H9 (cell line): ENCODE measurements around the gene LRRIQ4. TPM values are rescaled to one million over a fixed set of nuclear protein-coding genes. Genes with fewer than 3 reads are reported as not detected.

Experiments used
- DNase-seq: peaks from one replicate; pipeline ENCODE4 v3.0.0-alpha.2; 2017
- H2AFZ ChIP-seq: one replicate; pipeline ENCODE4 v1.6.1; 2013; ENCODE audit warnings: mild to moderate bottlenecking, low read length, control low read depth, moderate library complexity
- H2AK5ac ChIP-seq: 2 replicates; pipeline ENCODE4 v1.6.1; 2013; ENCODE audit warnings: low read length, control low read depth, mixed read lengths; ENCODE audit not compliant: insufficient read length
- H2BK120ac ChIP-seq: one replicate; pipeline ENCODE4 v1.6.1; 2013; ENCODE audit warnings: low read depth, mild to moderate bottlenecking, low read length, control low read depth, inconsistent platforms; ENCODE audit not compliant: poor library complexity, severe bottlenecking
- H2BK12ac ChIP-seq: 2 replicates; pipeline ENCODE4 v1.6.1; 2013; ENCODE audit warnings: low read length, control low read depth, mixed read lengths, low read depth; ENCODE audit not compliant: insufficient read length
- H2BK15ac ChIP-seq: 2 replicates; pipeline ENCODE4 v1.6.1; 2013; ENCODE audit warnings: low read depth, low read length, control low read depth
- H2BK20ac ChIP-seq: one replicate; pipeline ENCODE4 v1.6.1; 2013; ENCODE audit warnings: low read depth, mild to moderate bottlenecking, low read length, control low read depth, inconsistent platforms; ENCODE audit not compliant: poor library complexity, severe bottlenecking
- H2BK5ac ChIP-seq: 2 replicates; pipeline ENCODE4 v1.6.1; 2013; ENCODE audit warnings: low read length, control low read depth, mixed read lengths; ENCODE audit not compliant: insufficient read length
- H3K14ac ChIP-seq: 2 replicates; pipeline ENCODE4 v1.6.1; 2013; ENCODE audit warnings: low read length, control low read depth; ENCODE audit not compliant: insufficient read depth
- H3K18ac ChIP-seq: 2 replicates; pipeline ENCODE4 v1.6.1; 2013; ENCODE audit warnings: low read depth, mild to moderate bottlenecking, mixed read lengths, low read length, control low read depth; ENCODE audit not compliant: insufficient read length
- H3K23ac ChIP-seq: 2 replicates; pipeline ENCODE4 v1.6.1; 2013; ENCODE audit warnings: low read length, control low read depth, mixed read lengths, low read depth; ENCODE audit not compliant: insufficient read length
- H3K23me2 ChIP-seq: 2 replicates; pipeline ENCODE4 v1.6.1; 2013; ENCODE audit warnings: low read depth, mild to moderate bottlenecking, mixed read lengths, low read length, control low read depth; ENCODE audit not compliant: insufficient read length, poor library complexity, severe bottlenecking
- H3K27ac ChIP-seq: 2 replicates; pipeline ENCODE4 v1.5.1; 2013; ENCODE audit warnings: low read length, control low read depth, mixed read lengths, low read depth; ENCODE audit not compliant: insufficient read length
- H3K27me3 ChIP-seq: 2 replicates; pipeline ENCODE4 v1.6.1; 2013; ENCODE audit warnings: low read length, control low read depth, inconsistent platforms; ENCODE audit not compliant: insufficient read depth
- H3K4ac ChIP-seq: 2 replicates; pipeline ENCODE4 v1.6.1; 2013; ENCODE audit warnings: low read depth, mild to moderate bottlenecking, control low read depth, inconsistent platforms, low read length, moderate library complexity
- H3K4me1 ChIP-seq: 2 replicates; pipeline ENCODE4 v1.6.1; 2013; ENCODE audit warnings: low read length, control low read depth, inconsistent platforms; ENCODE audit not compliant: insufficient read depth
- H3K4me2 ChIP-seq: 2 replicates; pipeline ENCODE4 v1.6.1; 2013; ENCODE audit warnings: low read length, control low read depth, mixed read lengths; ENCODE audit not compliant: insufficient read length, insufficient read depth
- H3K56ac ChIP-seq: 2 replicates; pipeline ENCODE4 v1.6.1; 2013; ENCODE audit warnings: low read depth, mild to moderate bottlenecking, mixed read lengths, low read length, control low read depth; ENCODE audit not compliant: insufficient read length
- H3K79me1 ChIP-seq: 2 replicates; pipeline ENCODE4 v1.6.1; 2013; ENCODE audit warnings: low read depth, mild to moderate bottlenecking, moderate library complexity, low read length, control low read depth, inconsistent platforms; ENCODE audit not compliant: insufficient read depth, poor library complexity, severe bottlenecking
- H3K79me2 ChIP-seq: 2 replicates; pipeline ENCODE4 v1.6.1; 2013; ENCODE audit warnings: low read length, control low read depth, inconsistent platforms; ENCODE audit not compliant: insufficient read depth
- H3K9ac ChIP-seq: 2 replicates; pipeline ENCODE4 v1.6.1; 2013; ENCODE audit warnings: low read length, control low read depth, mixed read lengths; ENCODE audit not compliant: insufficient read length; ENCODE audit errors: extremely low read depth
- H3K9me3 ChIP-seq: one replicate; pipeline ENCODE4 v1.6.1; 2013; ENCODE audit warnings: low read depth, low read length, inconsistent platforms; ENCODE audit not compliant: control insufficient read depth
- H3T11ph ChIP-seq: one replicate; pipeline ENCODE4 v1.6.1; 2013; ENCODE audit warnings: mild to moderate bottlenecking, low read length, control low read depth, inconsistent platforms
- H4K20me1 ChIP-seq: one replicate; pipeline ENCODE4 v1.6.1; 2013; ENCODE audit not compliant: control insufficient read depth, insufficient read length, insufficient read depth
- H4K5ac ChIP-seq: 2 replicates; pipeline ENCODE4 v1.6.1; 2013; ENCODE audit warnings: low read depth, mild to moderate bottlenecking, mixed read lengths, low read length, control low read depth; ENCODE audit not compliant: insufficient read length
- H4K8ac ChIP-seq: replicated peaks from 2 replicates; pipeline ENCODE4 v1.6.1; 2013; ENCODE audit warnings: low read length, control low read depth, mixed read lengths, low read depth; ENCODE audit not compliant: insufficient read length
- H4K91ac ChIP-seq: 2 replicates; pipeline ENCODE4 v1.6.1; 2013; ENCODE audit warnings: low read depth, mild to moderate bottlenecking, moderate library complexity, mixed read lengths, low read length, control low read depth; ENCODE audit not compliant: insufficient read length
- H3K27ac Mint-ChIP-seq, 3 experiments: 2 replicates in 2 of 3; 3 replicates in 1 of 3; pipeline ENCODE4 v1.8.0; 2020 to 2021; ENCODE audit warnings: mixed read lengths in 3 of 3, mild to moderate bottlenecking in 1 of 3, moderate library complexity in 1 of 3
- H3K27me3 Mint-ChIP-seq: 2 replicates; pipeline ENCODE4 v1.8.0; 2021; ENCODE audit warnings: low read depth, mild to moderate bottlenecking, moderate library complexity, mixed read lengths
- H3K36me3 Mint-ChIP-seq, 3 experiments: 2 replicates in 2 of 3; 3 replicates in 1 of 3; pipeline ENCODE4 v1.8.0; 2020 to 2021; ENCODE audit warnings: low read depth in 3 of 3, mixed read lengths in 3 of 3; ENCODE audit not compliant: insufficient read depth in 1 of 3
- H3K4me1 Mint-ChIP-seq, 2 experiments: 2 replicates each; pipeline ENCODE4 v1.8.0; 2020; ENCODE audit warnings: mixed read lengths in 2 of 2
- H3K4me3 Mint-ChIP-seq, 2 experiments: 2 replicates in 1 of 2; 3 replicates in 1 of 2; pipeline ENCODE4 v1.8.0; 2020 to 2021; ENCODE audit warnings: mild to moderate bottlenecking in 2 of 2, mixed read lengths in 2 of 2, moderate library complexity in 1 of 2
- H3K9me3 Mint-ChIP-seq, 2 experiments: 2 replicates in 1 of 2; 3 replicates in 1 of 2; pipeline ENCODE4 v1.8.0; 2020; ENCODE audit warnings: mild to moderate bottlenecking in 2 of 2, mixed read lengths in 2 of 2, moderate library complexity in 1 of 2
- WGBS: extraction: QIAGEN DNeasy Blood & Tissue Kit; methylation state at CpG from one replicate; pipeline ENCODE4 v1.1.7; 2013; ENCODE audit warnings: missing lambda C conversion rate, low lambda C conversion rate, mixed read lengths; ENCODE audit not compliant: insufficient read length; ENCODE audit errors: extremely low coverage; 5-methylcytosine and 5-hydroxymethylcytosine counted together
- total RNA-seq: library from RNA; stranded (reverse); gene quantifications from 2 replicates; pipeline ENCODE4 v1.2.1, GENCODE V29; 2021
- TF ChIP-seq, protein P1 (sequence below): fragments of 200-600 bp; sonication (generic); conservative IDR thresholded peaks from 3 replicates; pipeline ENCODE4 v1.8.0; 2021; ENCODE audit warnings: antibody characterized with exemption, mild to moderate bottlenecking

LRRIQ4 gene
- total RNA-seq, 1 experiment from 2014 or later: not detected

DNA sequence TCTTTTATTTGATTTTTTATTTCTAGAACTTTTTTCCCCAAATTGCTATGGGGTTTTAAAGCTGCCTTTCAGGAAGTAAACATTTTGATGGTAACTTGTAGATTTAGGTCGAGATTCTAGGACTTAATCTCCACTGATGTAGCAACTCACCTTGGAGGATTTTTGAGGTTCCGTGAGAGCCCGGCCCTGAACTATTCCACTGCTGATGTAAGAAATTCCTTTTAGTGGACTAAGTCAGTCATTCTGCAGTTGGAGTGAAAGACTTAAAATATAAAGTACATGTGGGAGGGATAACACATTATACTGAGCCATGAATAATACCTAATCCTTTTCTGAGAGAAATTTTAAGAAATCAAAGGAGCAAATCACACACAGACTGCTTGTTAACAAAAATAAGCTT, 12.6 kb downstream of the LRRIQ4 start:
- H2AK5ac ChIP-seq: no peak overlapping the region
- no peaks in the 10 kb centered on the region for H3K79me1 ChIP-seq
- H3K4me2 ChIP-seq: no peak overlapping the region
- no peak overlapping the region for H4K8ac ChIP-seq
- no peak overlapping the region for H2BK5ac ChIP-seq
- H3K27me3 Mint-ChIP-seq: no peaks in the 10 kb centered on the region; the same call in 1 of the 2 replicates
- WGBS: no CpG with 5 or more reads among the region's 3 CpGs
- no peaks in the 10 kb centered on the region for H3K9me3 Mint-ChIP-seq
- H3K23ac ChIP-seq: no peak overlapping the region
- no peak overlapping the region for H3K56ac ChIP-seq
- H3K23me2 ChIP-seq: no peaks in the 10 kb centered on the region
- no peak overlapping the region for H4K91ac ChIP-seq
- H3K27ac ChIP-seq: no peak overlapping the region
- H3K9me3 ChIP-seq: no peaks in the 10 kb centered on the region
- H3K4me1 ChIP-seq: no peaks in the 10 kb centered on the region
- no peak overlapping the region for H3K4me3 Mint-ChIP-seq
- H2BK120ac ChIP-seq: no peak overlapping the region
- TF ChIP-seq, protein P1, sequence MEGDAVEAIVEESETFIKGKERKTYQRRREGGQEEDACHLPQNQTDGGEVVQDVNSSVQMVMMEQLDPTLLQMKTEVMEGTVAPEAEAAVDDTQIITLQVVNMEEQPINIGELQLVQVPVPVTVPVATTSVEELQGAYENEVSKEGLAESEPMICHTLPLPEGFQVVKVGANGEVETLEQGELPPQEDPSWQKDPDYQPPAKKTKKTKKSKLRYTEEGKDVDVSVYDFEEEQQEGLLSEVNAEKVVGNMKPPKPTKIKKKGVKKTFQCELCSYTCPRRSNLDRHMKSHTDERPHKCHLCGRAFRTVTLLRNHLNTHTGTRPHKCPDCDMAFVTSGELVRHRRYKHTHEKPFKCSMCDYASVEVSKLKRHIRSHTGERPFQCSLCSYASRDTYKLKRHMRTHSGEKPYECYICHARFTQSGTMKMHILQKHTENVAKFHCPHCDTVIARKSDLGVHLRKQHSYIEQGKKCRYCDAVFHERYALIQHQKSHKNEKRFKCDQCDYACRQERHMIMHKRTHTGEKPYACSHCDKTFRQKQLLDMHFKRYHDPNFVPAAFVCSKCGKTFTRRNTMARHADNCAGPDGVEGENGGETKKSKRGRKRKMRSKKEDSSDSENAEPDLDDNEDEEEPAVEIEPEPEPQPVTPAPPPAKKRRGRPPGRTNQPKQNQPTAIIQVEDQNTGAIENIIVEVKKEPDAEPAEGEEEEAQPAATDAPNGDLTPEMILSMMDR: no peak
- H2AFZ ChIP-seq: no peak overlapping the region
- H3K9ac ChIP-seq: no peak overlapping the region
- no peaks in the 10 kb centered on the region for H3K27me3 ChIP-seq
- no peak overlapping the region for H3T11ph ChIP-seq
- no peak overlapping the region for H2BK15ac ChIP-seq
- no peak for DNase-seq
- no peaks in the 10 kb centered on the region for H4K20me1 ChIP-seq
- no peaks in the 10 kb centered on the region for H3K36me3 Mint-ChIP-seq
- no peak overlapping the region for H3K4ac ChIP-seq
- H3K14ac ChIP-seq: no peak overlapping the region
- H3K4me1 Mint-ChIP-seq: peaks cover 0 to 4% of the 10 kb centered on the region in 2 experiments; a peak in 2 of 4 replicates
- H3K27ac Mint-ChIP-seq: no peak overlapping the region
- H3K79me2 ChIP-seq: no peaks in the 10 kb centered on the region
- H4K5ac ChIP-seq: no peak overlapping the region
- H2BK20ac ChIP-seq: no peak overlapping the region
- H2BK12ac ChIP-seq: no peak overlapping the region
- no peak overlapping the region for H3K18ac ChIP-seq
